Activated T-cell treated with anti-CD3 and anti-CD28 coated beads for 48 hours (primary cell): Measurements from ENCODE around the gene HOXD11.

ENCODE experiments used
- DNase-seq: peaks from one replicate; pipeline ENCODE4 v3.0.0-alpha.2; 2020; ENCODE audit warnings: low read depth

HOXD11 gene

DNA sequence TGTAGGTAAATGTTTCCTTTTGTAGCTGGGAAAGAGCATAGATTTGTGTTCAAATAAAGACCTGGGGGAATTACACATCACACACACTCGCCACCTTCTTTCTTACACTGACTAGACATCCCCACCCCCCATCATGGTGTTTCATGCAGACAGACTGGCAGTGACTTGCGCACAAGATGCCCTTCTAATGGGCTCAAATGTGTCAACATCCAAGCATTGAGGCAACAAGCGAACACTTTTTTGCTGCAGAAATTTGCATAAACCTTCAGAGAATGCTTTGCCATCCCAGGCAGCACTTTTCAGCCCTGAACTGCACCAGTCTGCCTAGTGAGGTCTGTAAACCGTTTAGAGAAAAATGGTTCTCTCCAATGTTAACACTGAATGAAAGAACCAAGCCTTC lies 27.0 kb downstream of the HOXD11 start:
- DNase-seq = no peak

DNA sequence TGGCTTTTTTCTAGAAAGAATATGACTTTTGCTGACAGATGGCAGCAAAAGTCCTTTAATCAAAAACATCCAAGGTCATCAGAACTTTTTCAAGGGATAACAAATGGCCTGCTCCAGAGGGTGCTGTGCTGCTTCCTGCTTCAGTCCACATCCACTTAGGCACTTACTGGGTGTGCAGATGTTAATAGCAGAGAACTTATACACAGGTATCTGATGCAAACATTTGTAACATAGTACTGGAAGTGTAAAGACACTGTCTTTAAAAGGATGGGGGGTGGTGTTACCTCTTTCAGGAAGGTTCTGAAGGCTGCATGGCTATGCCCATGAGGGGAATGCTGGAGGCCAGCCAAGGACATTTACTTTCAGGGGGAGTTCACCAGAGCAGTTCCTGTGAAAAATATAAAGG lies 28.0 kb downstream of the HOXD11 start:
- no peak for DNase-seq

DNA sequence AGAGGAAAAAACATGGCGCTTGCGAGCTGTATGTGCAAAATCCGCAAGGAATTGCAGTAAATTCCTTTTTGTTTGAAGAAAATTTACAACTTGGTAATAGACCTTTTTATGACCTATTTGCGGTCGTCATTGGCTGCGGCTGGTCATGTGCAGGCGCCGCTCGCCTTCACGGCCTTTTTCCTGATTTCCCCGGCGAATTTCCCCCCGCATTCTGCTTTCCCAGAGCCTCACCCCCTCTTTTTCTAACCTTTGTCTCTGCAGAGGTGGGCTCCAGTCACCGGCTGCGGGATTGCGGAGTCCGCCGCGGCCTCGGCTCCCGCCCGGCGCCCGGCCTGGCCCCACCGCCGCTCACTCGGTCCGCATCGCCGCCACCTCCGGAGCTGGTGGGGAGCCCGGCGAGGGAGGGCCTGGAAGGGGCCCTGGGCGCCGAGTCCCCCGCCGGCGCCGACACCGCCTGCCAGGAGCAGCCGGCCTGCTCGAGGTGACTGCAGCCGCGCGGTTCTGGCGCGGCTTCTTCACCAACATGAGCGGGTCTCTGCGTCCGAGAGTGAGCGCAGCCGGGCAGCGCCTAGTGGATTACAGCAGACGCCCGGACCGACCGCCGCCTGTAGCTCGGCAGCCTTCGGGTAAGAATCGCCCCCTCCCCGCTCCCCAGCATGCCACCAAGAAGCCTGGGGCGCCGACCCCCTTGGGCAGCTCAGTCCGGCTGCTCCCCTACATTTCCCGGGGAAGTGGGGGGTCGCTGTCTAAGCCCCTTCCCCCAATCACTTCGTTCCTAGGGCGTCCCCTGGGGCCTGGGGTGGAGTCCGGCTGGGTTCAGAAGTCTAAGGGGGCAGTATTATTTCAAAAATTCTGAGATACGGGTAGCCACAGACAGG lies 29.5 kb downstream of the HOXD11 start:
- no peak for DNase-seq

DNA sequence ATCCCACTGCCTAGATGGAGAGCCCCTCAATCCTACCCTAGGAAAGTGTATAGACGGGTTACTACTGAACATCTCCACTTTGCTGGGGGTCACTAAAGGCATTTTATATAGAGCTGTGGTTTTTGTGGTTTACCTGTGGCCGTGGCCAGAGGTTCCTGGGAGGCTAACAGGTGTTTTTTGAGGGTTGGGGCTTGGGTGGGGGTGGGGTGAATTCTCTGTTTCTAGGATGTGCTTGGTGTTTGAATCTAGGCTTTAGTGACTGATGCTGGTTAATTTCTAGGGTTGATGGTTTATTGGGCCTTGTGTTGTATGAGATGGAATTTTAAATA lies 30.1 kb downstream of the HOXD11 start:
- DNase-seq = no peak

DNA sequence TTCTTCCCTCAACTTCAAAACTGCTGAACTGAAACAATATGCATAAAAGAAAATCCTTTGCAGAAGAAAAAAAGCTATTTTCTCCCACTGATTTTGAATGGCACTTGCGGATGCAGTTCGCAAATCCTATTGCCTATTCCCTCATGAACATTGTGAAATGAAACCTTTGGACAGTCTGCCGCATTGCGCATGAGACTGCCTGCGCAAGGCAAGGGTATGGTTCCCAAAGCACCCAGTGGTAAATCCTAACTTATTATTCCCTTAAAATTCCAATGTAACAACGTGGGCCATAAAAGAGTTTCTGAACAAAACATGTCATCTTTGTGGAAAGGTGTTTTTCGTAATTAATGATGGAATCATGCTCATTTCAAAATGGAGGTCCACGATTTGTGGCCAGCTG lies 30.8 kb downstream of the HOXD11 start:
- DNase-seq = no peak

DNA sequence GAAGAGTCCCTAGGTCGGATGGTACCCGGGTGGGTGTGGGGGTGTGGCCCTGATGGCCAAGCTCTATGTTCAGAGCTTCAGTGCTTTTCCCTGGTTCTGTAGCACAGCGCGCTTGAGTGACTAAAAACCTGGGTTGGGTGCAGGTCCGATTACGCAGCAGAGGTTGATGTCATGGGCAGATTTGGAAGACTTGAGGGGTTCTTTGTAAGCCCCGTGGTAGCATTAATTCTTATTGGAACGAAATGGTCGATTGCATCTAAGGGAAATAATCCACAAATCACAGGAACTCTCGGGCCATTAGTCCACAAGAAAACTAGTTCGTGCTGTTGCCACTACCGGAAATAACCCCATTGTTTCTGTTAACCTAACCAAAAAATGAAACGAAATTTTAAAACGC lies 31.4 kb downstream of the HOXD11 start:
- DNase-seq = no peak

DNA sequence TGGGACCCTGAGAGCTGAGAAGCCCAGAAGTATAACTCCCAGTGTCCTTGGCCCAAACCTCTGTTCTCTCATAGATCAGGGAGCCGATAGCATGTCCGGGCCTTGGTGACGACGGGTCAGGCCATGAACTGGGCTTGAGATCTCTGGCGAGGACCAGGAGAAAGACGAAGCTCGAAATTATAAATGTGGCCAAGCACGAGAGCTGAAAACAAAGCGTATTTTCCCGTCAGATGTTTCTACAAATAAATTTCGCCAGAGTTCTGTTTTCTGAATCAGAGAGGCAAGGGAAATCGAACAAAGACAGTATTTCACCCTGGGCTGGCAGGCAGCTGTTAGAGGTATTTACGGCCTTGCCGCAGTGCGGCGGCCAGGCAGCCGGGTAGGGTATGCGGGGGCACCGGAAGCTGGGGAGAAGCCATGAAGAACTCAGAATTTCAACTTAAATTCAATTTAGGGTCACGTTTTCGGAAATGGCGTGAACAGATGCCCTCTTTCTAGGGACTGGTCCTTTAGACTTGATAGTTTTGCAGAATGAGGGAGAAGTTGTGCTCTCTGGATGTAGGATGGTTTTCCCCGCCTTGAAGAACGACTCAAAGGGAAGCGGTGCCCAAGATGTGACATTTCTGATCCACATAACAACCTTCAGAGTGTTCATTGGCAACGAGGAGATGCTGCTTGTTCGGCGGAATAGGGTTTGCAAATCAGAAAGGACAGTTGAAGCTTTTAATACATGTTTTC lies 32.0 kb downstream of the HOXD11 start:
- no peak for DNase-seq

DNA sequence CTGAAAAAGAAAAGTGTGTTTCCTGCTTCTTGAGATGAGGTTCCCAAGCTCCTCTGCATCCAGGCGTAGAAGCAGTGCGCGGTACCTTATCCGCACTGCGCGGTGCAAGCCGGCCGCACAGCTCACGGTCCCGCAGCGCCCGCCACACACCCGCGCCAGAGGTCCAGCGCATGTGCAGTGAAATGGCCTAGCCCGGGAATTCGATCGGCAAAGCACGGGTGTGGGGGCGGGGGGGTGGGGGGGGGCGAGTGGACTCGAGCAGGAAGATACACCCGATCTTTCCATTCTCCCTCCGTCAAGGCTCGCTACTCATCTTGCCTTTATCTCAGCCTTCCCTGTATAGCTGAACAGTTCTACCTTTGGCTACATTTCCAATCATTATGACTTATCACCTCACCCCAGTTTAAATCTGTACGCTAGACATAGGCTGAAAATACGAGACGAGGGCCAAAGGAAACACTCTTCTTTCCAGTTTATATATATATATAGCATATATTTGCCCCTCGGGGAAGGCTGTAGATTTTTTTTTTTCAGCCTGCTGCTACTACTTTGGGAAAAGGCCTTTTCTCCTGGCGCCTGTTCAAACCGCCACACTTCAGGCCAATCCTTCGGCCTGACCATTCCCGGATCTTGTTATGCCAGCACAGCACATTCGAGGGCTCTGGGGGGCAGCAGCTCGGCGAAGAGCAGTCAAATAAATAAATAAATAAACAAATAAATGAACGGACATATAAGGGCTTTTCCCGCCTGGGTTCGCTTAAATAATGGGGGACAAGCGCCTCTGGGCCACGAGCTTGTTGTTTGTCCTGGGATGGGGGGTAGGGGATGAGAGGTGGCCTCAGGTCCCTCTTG lies 32.8 kb downstream of the HOXD11 start:
- DNase-seq = no peak

DNA sequence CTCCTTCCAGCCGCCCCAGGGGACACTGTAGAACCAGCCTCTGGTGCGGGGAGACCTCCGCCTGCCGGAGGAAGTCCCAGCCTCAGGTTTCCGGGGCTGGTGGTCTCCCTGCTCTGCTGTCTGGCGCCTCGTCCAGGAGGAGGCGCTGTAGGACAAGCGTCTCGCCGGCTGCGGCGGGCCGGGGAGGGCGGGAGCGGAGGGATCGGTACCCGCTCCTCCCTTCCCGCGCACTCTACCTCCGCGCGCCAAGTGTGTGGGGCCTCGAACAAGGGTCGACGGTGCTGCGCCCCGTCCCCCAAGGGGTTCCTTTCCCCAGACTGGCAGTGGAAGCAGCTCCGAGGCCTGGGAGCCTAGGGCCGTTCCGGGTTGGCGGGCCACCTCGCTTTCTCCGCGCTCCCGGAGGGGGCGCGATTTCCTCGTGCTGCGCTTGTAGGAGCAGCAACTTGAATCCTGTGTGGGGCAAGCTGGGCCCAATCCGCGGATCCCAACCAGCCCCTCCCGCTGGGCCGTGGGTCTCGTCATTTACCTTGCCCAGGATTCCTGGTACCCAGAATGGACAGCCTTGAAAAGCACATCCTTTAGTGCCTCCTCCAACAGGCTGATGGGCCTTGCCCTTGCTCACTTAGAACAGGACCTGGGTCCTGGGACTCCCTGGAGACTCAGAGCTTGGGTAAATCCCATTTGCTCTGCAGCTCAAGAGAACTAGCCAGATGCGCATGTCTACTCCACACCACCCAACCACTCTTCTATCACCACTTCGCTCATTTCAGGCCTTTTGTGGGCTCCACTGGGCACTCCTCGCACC lies 33.6 kb downstream of the HOXD11 start:
- peak; percentile 72 for DNase-seq

DNA sequence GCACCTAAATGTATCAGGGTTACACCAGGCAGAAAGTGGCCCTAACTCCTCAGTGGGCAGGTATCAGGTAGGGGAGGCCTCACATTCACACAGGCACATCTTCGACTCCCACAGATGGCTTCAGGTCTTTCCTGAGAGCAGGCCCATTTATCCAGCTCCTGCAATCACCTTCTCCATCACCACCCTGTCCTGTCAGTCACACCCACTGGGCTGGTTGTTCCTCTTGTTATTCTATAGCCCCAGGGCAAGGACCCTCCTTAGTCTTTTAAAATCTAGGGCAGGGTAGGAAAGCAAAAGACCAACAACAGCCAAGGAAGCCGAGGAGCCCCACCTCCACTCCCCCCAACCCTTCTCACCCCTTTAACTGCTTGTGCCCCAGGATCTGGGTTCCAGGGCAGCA lies 35.2 kb downstream of the HOXD11 start:
- no peak for DNase-seq

DNA sequence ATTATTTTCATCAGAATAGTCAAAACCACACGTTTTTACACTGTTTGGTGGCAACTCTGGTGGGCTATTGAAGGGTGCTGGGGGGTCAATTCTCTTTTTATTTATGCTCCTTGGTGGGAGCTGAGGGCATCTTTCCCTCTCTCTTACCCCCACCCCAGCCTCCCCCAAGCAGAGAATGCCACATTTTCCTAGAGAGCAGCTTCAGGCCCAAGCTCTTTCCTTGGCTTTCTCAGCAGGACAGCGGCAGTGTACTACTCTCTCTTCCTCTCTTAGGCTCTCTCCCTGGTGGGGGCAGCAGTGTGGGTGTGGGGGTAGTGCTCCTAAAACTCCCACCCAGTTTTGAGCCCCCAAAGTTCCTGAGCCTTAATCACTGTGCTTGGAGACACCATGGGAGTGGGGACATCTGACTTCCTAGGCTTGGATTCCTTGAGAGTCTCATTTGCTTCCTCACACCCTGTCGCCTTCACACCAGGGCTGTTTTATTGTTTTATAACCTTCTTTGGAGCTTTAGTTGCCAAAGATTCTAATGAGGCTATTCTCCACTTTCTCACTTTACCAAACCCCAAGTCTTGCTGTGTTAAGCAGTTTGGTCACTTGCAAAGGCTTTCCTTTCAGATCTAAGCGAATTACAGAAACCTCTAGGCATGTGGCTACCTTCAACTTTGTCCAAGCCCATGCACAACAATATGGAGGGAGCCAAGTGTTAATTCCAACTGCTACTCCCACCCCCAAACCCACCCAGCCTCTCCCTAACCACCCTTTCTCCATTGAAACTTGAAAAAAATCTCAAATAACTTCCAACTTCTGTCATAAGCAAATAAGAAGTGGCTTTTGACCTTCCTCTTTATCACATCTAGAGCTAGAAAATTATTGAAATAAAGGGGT lies 38.2 kb downstream of the HOXD11 start:
- DNase-seq = no peak

DNA sequence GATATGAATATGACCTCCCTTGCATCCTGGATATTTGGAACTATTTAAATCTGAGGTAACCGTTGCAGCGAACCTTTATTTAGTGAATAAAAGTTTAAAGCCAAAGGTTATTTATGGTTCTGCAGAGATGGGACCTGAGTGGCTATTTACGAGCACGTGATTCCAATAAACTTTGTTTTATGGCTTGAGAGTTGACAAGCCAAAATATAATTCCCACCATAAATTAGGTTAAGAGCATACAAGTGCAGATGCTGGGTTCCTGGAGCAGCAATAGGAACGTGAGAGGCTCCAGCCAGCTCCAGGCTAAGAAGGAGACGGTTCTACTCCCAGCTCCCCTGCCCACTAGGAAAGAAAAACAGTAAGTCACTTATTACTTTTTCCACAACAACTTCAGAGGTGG lies 39.0 kb downstream of the HOXD11 start:
- no peak for DNase-seq

DNA sequence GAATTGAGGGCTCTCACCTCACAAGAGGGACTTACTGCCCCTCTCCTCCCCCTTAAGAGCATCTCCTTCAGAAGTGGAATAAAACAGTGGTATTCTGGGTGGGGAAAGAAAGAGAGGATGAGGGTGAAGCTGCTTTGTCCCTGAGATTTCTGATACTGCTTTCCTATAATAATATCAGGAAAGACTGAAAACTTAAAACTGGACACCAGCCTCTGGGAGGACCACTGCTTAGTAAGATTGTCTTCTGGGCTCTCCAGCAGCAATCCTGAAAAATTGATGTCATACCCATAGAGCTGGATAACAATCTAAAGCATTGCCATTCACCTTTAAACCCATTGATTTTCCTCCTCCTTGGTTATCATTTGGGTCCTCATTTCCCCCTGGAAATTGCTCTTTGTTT lies 39.6 kb downstream of the HOXD11 start:
- no peak for DNase-seq

DNA sequence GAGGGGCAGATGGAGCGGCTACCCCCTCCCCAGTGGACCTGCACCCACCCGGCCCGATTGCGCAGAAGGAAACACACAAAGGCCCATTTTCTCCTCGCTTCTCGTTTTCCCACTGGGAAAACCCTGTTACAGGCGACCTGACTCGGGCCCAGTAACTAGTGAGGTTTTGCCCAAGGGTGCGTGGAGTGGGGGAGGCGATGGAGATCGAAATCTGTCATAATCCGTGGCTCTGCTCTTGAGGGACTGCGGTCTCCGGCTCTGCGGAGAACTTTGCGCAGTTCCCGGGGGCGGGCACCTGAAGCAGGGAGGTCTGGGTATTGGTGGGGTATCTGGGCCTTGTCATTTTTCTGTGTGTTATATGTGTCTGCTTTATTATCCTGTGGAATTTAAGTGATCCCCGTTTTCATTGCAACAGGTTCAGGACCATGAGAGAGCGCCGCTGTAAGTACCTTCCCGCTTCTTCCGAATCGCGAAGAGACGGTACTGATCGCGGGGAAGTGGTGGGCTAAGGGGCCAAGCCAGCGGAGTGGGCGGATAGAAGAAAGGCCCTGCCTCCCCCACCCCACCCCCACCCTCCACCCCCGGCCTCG lies 40.2 kb downstream of the HOXD11 start:
- no peak for DNase-seq

DNA sequence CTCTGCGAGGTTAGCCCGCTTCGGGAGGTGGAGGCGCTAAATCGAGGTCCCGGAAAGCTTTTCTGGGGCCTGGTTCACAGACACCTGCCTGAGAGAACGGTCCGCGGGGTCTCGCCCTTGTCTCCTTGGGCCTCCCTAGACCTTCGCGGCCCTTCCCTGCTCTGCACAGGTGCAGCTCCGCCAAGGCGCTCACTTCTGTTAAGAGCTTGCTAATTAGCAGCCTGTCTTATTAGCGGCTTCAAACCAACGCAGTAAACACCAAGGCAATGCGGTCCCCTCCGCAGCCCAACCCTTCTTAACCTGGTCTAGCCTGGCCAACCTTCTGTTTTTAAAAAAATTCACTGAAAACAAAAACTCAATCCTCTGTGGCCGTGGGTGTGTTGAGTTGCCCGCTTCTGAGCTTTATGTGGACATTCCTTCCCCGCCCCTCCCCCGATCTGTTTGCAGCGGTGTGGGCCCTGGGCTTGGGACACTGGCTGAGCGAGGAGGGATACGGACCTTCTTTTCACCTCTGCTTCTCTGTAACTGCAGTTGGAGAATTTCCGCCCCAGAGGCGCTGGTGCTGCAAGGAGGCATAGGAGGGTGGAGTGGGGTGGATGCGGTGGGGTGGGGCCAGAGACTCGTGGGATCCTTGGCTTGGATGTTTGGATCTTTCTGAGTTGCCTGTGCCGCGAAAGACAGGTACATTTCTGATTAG lies 40.9 kb downstream of the HOXD11 start:
- DNase-seq = no peak

DNA sequence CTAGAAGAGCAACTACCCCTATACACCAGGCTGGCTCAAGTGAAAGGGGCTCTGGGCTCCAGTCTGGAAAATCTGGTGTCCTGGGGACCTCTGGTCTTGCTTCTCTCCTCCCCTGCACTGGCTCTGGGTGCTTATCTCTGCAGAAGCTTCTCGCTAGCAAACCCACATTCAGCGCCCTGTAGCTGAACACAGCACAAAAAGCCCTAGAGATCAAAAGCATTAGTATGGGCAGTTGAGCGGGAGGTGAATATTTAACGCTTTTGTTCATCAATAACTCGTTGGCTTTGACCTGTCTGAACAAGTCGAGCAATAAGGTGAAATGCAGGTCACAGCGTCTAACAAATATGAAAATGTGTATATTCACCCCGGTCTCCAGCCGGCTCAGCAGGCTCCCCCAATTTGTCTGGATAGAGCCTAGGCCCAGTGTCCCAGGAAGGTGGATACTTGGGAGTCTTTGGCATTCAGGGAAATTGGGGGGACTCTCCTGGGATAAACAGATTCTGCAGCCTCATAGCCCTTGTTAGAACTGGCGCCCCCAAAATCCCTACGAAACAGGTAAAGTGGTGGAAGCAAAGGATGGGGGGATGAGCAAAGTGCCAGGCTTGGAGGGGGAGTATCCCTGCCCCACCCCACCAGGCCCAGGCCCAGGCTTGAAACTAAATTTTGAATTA lies 41.8 kb downstream of the HOXD11 start:
- no peak for DNase-seq

DNA sequence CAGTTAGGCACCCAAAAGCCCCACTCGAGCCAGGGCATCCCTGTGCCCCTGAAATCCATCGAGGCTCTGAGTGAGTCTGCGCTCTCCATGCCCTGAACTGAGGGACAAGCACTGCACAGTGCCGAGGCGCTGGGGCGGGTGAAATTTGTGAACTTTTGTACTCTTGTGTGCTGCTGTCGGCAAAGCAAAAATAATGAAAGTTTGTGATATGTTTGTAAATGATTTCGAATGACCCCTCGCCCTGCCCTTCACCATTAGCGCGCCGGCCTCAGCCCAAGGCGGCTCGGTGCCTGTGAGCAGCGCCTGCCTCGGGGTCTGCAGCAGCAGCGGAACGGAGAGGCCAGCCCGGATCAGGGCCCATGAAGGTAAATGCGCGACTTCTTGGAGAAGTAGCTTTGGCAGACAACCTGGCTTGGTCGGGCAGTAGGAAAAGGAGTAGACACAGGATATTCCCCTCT lies 42.4 kb downstream of the HOXD11 start:
- no peak for DNase-seq

DNA sequence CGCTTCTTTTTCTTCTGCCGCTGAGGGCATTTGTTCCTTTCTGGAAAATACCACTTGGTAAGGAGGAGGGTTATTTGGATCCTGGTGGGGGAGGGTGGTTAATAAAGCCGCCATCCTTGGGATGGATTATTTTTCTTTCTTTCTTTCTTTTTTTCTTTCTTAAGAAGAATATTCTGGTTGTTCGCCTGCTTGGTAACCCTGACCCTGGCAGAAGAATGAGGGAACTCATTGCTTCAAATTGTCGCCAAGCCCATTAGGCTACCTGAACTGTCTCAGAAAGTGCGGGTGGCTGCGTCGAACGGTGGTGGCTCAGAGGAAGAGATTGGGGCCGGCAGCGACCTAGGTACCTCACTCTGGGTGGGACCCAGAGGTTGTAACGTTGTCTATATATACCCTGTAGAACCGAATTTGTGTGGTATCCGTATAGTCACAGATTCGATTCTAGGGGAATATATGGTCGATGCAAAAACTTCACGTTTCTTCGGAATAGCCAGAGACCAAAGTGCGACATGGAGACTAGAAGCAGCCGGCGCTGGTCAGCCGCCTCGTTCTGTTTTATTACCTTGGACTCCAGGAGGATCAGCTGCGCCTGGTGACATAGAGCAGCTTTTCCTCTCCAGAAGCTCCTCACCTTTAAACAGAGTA lies 43.0 kb downstream of the HOXD11 start:
- no peak for DNase-seq
